Stimulated activated CD4-positive, alpha-beta T cell treated with anti-CD3 and anti-CD28 coated beads, Interleukin-1b, Interleukin-23, amount 100 ng/mL, for 4 hours (primary cell): ENCODE measurements around the gene SHB.

Experiments
- DNase-seq, 2 donors: peaks; one replicate each; pipeline ENCODE4 v3.0.0-alpha.2; 2020; ENCODE audit warnings: low read depth in 2 of 2

The SHB gene

GRCh38 chr9:37989701-37990100, 79.3 kb downstream of the SHB start:
- no peak for DNase-seq

- DNase-seq, result no peak
Measured at GRCh38 chr9:37988602-37989001, 80.4 kb downstream of the SHB start.

GRCh38 chr9:37988041-37988440, 81.0 kb downstream of the SHB start:
- DNase-seq, result no peak

- no peak for DNase-seq
Measured at GRCh38 chr9:37987467-37987981, 81.5 kb downstream of the SHB start.

GRCh38 chr9:37986771-37987258, 82.2 kb downstream of the SHB start:
- no peak for DNase-seq

GRCh38 chr9:37986001-37986400, 83.0 kb downstream of the SHB start:
- no peak for DNase-seq

- no peak for DNase-seq
Measured at GRCh38 chr9:37984672-37985611, 84.1 kb downstream of the SHB start.

- DNase-seq, result no peak
Measured at GRCh38 chr9:37984278-37984671, 84.8 kb downstream of the SHB start.

- DNase-seq, result no peak
Measured at GRCh38 chr9:37983381-37984067, 85.5 kb downstream of the SHB start.

GRCh38 chr9:37979844-37980243, 89.2 kb downstream of the SHB start:
- no peak for DNase-seq

- no peak for DNase-seq
Measured at GRCh38 chr9:37978983-37979382, 90.0 kb downstream of the SHB start.

- no peak for DNase-seq
Measured at GRCh38 chr9:37978481-37978864, 90.6 kb downstream of the SHB start.

- no peak for DNase-seq
Measured at GRCh38 chr9:37977851-37978480, 91.1 kb downstream of the SHB start.

- no peak for DNase-seq
Measured at GRCh38 chr9:37976714-37977477, 92.1 kb downstream of the SHB start.

- DNase-seq, result no peak
Measured at GRCh38 chr9:37975639-37976038, 93.4 kb downstream of the SHB start.

- DNase-seq, result no peak
Measured at GRCh38 chr9:37974506-37975173, 94.4 kb downstream of the SHB start.

GRCh38 chr9:37972351-37972848, 96.6 kb downstream of the SHB start:
- no peak for DNase-seq

- no peak for DNase-seq
Measured at GRCh38 chr9:37971691-37972090, 97.3 kb downstream of the SHB start.

GRCh38 chr9:37971108-37971459, 97.9 kb downstream of the SHB start:
- DNase-seq, result no peak

- no peak for DNase-seq
Measured at GRCh38 chr9:37970301-37971107, 98.5 kb downstream of the SHB start.
